Thyroid gland (tissue), 4 donors: ENCODE data around the gene LALBA.

ENCODE experiments used
- CTCF ChIP-seq, 6 experiments: fragments of 200-600 bp in 3 of 6; fragments of 450-650 bp in 3 of 6; sonication (generic) in 3 of 6; IDR thresholded peaks; one replicate each; pipeline ENCODE4 v1.5.1; 2016 to 2019; ENCODE audit warnings: antibody characterized with exemption in 6 of 6, mild to moderate bottlenecking in 2 of 6, inconsistent platforms in 1 of 6, moderate library complexity in 1 of 6
- POLR2A ChIP-seq, 2 donors: fragments of 450-650 bp; IDR thresholded peaks; one replicate each; pipeline ENCODE4 v1.6.1; 2017; ENCODE audit warnings: antibody characterized with exemption in 2 of 2, mild to moderate bottlenecking in 2 of 2, moderate library complexity in 1 of 2

DNA sequence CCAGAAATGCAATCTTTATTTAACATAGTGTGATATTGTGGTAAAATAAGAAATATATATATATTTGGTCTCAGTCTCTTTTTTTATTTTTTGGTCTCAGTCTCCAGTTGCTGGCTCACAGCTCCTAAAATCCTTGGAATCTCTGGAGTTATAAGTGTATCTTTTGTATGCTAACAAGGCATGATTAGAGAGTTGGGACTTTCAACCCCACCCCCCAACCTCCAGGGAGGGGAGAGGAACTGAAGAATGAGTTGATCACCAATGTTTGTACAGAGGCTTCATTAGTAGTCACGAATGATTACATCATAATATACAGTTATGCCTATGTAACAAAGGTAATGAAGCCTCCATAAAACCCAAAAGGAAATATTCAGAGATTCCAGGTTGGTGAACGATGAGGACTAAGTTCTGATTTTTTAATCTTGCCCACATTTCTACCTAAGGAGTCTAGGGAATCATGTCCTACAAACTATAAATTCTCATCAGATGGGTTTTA is 22.8 kb upstream of the LALBA start:
- TF ChIP-seq CTCF (IDR thresholded peaks at IDR 0.05) (no peak), POLR2A (IDR thresholded peaks at IDR 0.05) (no peak)
